ENCODE data around the gene ICAM5. TPM values are rescaled to one million over a fixed set of nuclear protein-coding genes. Genes with fewer than 3 reads are reported as not detected.

The ICAM5 gene
- total RNA-seq, 1 experiment from 2014 or later: 53.9 TPM

DNA sequence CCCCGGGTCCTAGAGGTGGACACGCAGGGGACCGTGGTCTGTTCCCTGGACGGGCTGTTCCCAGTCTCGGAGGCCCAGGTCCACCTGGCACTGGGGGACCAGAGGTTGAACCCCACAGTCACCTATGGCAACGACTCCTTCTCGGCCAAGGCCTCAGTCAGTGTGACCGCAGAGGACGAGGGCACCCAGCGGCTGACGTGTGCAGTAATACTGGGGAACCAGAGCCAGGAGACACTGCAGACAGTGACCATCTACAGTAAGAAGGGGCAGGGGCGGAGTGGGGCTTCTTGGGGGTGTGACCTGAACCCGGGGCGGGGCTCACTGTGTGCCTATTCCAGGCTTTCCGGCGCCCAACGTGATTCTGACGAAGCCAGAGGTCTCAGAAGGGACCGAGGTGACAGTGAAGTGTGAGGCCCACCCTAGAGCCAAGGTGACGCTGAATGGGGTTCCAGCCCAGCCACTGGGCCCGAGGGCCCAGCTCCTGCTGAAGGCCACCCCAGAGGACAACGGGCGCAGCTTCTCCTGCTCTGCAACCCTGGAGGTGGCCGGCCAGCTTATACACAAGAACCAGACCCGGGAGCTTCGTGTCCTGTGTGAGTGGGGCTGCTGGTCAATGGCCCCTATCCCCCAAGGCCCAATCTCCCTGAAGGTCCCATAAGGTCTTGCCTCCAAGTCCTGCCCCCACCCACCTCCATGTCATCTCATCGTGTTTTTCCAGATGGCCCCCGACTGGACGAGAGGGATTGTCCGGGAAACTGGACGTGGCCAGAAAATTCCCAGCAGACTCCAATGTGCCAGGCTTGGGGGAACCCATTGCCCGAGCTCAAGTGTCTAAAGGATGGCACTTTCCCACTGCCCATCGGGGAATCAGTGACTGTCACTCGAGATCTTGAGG, 5.4 kb upstream of the ICAM5 start:
- TF ChIP-seq, protein P1, sequence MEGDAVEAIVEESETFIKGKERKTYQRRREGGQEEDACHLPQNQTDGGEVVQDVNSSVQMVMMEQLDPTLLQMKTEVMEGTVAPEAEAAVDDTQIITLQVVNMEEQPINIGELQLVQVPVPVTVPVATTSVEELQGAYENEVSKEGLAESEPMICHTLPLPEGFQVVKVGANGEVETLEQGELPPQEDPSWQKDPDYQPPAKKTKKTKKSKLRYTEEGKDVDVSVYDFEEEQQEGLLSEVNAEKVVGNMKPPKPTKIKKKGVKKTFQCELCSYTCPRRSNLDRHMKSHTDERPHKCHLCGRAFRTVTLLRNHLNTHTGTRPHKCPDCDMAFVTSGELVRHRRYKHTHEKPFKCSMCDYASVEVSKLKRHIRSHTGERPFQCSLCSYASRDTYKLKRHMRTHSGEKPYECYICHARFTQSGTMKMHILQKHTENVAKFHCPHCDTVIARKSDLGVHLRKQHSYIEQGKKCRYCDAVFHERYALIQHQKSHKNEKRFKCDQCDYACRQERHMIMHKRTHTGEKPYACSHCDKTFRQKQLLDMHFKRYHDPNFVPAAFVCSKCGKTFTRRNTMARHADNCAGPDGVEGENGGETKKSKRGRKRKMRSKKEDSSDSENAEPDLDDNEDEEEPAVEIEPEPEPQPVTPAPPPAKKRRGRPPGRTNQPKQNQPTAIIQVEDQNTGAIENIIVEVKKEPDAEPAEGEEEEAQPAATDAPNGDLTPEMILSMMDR (IDR thresholded peaks at IDR 0.05 in 2 of 3, conservative IDR thresholded peaks at IDR 0.05 in 1 of 3; ENCODE audit: borderline replicate concordance in 1 of 3, insufficient read depth in 1 of 3, low read depth in 2 of 3, low read length in 2 of 3): no peak
- TF ChIP-seq REST (IDR thresholded peaks at IDR 0.05; ENCODE audit: low read depth) (no peak), TCF7L2 (IDR thresholded peaks at IDR 0.05; ENCODE audit: borderline replicate concordance, extremely low read depth, insufficient read depth, insufficient read length) (no peak), CBX3 (IDR thresholded peaks at IDR 0.05; ENCODE audit: low read depth) (no peak), EZH2 (IDR thresholded peaks at IDR 0.05) (no peak), SIN3A (IDR thresholded peaks at IDR 0.05; ENCODE audit: low read depth) (no peak), EGR1 (IDR thresholded peaks at IDR 0.05; ENCODE audit: low read depth) (no peak), EZH2phosphoT487 (IDR thresholded peaks at IDR 0.05; ENCODE audit: borderline replicate concordance) (no peak), ELF1 (IDR thresholded peaks at IDR 0.05; ENCODE audit: borderline replicate concordance, low read depth) (no peak), ZNF274 (IDR thresholded peaks at IDR 0.05; ENCODE audit: low read depth, low read length) (no peak), ZFX (IDR thresholded peaks at IDR 0.05) (no peak)
- ATAC-seq: no peak
- CTCF ChIA-PET: interaction anchor here (1.9 kb wide), 1 partner anchor 25 kb away, joined by 7 read pairs; no protein-coding TSS in a partner anchor
- Histone ChIP-seq H3K36me3 (ENCODE audit: control insufficient read depth in 1 of 2, insufficient read depth in 2 of 2, low read length in 2 of 2) (no peaks in the 10 kb centered on the region; a peak in 2 of 4 replicates), H3K9me3 (ENCODE audit: control insufficient read depth in 1 of 2, insufficient read depth in 1 of 2, low read depth in 1 of 2, low read length in 2 of 2) (no peaks in the 10 kb centered on the region), H3K4me3 (replicated peaks in 1 of 2; ENCODE audit: low read depth in 1 of 2, low read length in 2 of 2) (no peak overlapping the region), H3K4me1 (ENCODE audit: control insufficient read depth in 1 of 2, insufficient read depth in 2 of 2, low read length in 2 of 2) (peaks cover 13 to 41% of the 10 kb centered on the region in 2 experiments), H3K79me2 (ENCODE audit: insufficient read depth, low read length) (no peaks in the 10 kb centered on the region), H2AFZ (ENCODE audit: low read depth, low read length, poor library complexity, severe bottlenecking) (no peak overlapping the region), H3K9me2 (ENCODE audit: insufficient read depth) (no peaks in the 10 kb centered on the region), H4K20me1 (ENCODE audit: insufficient read depth) (no peaks in the 10 kb centered on the region), H3K4me2 (ENCODE audit: low read length) (no peak overlapping the region), H3K9ac (ENCODE audit: low read length) (no peak overlapping the region), H3K27ac (ENCODE audit: low read depth, low read length) (peak overlapping the region; percentile 44; the same call in 1 of the 2 replicates), H3K27me3 (ENCODE audit: insufficient read depth, low read length) (no peaks in the 10 kb centered on the region)
- POLR2A ChIA-PET: interaction anchor here (1.5 kb wide), 1 partner anchor 15 kb away, joined by 3 read pairs; no protein-coding TSS in a partner anchor
- RAD21 ChIA-PET (ENCODE audit: low non-redundant PET in 1 of 2, low total read pairs in 2 of 2, uncharacterized antibody in 2 of 2, unreplicated experiment in 2 of 2): no interaction called here
- no peak for DNase-seq (ENCODE audit: low read depth, low spot score)
- intact Hi-C loops (cut with micrococcal nuclease): no loop called here
- BruUV-seq (replicated peaks): no TSS peak

Data from HCT116 (cell line).